GM12873 (cell line): ENCODE data around the gene CLTC.

ENCODE experiments used
- TF ChIP-seq, protein P1 (sequence below): IDR thresholded peaks from 2 replicates; pipeline ENCODE4 v1.5.1; 2012; ENCODE audit warnings: low read depth, mild to moderate bottlenecking, moderate library complexity, low read length, control low read depth; ENCODE audit not compliant: insufficient read depth; ENCODE audit errors: missing control alignments

Gene CLTC

GRCh38 chr17:59626756-59627155 is 7.1 kb downstream of the CLTC start:
- TF ChIP-seq, protein P1, sequence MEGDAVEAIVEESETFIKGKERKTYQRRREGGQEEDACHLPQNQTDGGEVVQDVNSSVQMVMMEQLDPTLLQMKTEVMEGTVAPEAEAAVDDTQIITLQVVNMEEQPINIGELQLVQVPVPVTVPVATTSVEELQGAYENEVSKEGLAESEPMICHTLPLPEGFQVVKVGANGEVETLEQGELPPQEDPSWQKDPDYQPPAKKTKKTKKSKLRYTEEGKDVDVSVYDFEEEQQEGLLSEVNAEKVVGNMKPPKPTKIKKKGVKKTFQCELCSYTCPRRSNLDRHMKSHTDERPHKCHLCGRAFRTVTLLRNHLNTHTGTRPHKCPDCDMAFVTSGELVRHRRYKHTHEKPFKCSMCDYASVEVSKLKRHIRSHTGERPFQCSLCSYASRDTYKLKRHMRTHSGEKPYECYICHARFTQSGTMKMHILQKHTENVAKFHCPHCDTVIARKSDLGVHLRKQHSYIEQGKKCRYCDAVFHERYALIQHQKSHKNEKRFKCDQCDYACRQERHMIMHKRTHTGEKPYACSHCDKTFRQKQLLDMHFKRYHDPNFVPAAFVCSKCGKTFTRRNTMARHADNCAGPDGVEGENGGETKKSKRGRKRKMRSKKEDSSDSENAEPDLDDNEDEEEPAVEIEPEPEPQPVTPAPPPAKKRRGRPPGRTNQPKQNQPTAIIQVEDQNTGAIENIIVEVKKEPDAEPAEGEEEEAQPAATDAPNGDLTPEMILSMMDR, result no peak

- TF ChIP-seq, protein P1, result no peak
Measured at GRCh38 chr17:59627274-59627673, 7.6 kb downstream of the CLTC start.

DNA sequence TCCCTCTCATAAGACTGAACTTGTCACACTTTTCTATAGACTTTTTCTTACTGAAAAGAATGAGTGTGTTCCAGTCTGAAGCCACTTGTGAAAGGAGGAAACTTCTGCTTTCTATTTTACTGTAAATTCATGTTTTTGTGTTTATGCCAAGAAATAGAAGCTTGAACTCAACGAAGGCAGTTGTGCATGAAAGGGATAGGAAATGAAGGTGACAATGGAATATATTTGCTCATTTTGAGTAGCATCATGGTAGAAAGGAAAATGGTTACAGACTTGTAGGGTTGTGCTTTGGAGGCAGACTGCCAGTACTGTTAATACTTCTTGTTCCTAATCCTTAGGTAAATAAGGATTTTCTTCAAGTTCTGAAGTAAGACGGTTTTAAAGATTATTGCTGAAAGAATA is 8.1 kb downstream of the CLTC start:
- TF ChIP-seq, protein P1, result no peak

GRCh38 chr17:59629174-59629573 is 9.5 kb downstream of the CLTC start:
- TF ChIP-seq, protein P1, result no peak

GRCh38 chr17:59631276-59631675 is 11.6 kb downstream of the CLTC start:
- TF ChIP-seq, protein P1, result no peak

DNA sequence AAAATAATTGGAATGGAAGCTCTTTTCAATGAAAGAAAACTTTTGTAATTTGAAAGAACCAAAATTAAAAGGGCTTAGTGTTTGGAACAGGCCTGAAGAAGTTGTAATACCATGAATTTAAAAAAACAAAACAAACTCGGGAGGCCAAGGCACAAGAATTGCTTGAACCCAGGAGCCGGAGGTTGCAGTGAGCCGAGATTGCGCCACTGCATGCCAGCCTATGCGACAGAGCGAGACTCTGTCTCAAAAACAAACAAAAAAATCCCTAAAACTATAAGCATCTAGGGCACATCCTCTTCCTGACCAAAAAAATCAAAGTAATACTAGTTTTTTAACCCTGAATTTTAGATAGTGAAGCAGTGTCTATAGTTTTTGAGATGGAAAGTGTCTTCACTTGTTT is 12.7 kb downstream of the CLTC start:
- TF ChIP-seq, protein P1, result no peak

GRCh38 chr17:59633658-59634359 is 14.1 kb downstream of the CLTC start:
- TF ChIP-seq, protein P1, result no peak
